A549 (cell line): ENCODE data around the gene HABP2.

Experiments used
- CEBPB ChIP-seq, 2 experiments: fragments of >200 bp in 1 of 2; sonication (Bioruptor Twin) in 1 of 2; formaldehyde crosslinking in 1 of 2; IDR thresholded peaks; 2 replicates each; pipeline ENCODE4 v1.6.1; 2012 to 2016
- CHD4 ChIP-seq: fragments of 200-600 bp; sonication (generic); IDR thresholded peaks from 2 replicates; pipeline ENCODE4 v1.6.1; 2016; ENCODE audit warnings: antibody characterized with exemption, mild to moderate bottlenecking, borderline replicate concordance
- EP300 ChIP-seq, 2 experiments: fragments of >200 bp; sonication (Bioruptor Twin); formaldehyde crosslinking; IDR thresholded peaks; 2 replicates in 1 of 2; 3 replicates in 1 of 2; pipeline ENCODE4 v1.6.1; 2016 to 2017
- MAFK ChIP-seq: fragments of 450-650 bp; IDR thresholded peaks from 2 replicates; pipeline ENCODE4 v1.6.1; 2014; ENCODE audit not compliant: partially characterized antibody
- MAZ ChIP-seq: fragments of 150-350 bp; IDR thresholded peaks from 2 replicates; pipeline ENCODE4 v1.6.1; 2014; ENCODE audit warnings: antibody characterized with exemption, low read depth, low read length, borderline replicate concordance
- POLR2A ChIP-seq: IDR thresholded peaks from 2 replicates; pipeline ENCODE4 v1.6.1; 2012; ENCODE audit warnings: mild to moderate bottlenecking, low read length
- RFX5 ChIP-seq: fragments of 450-650 bp; IDR thresholded peaks from 2 replicates; pipeline ENCODE4 v1.7.1; 2014; ENCODE audit warnings: antibody characterized with exemption, mild to moderate bottlenecking, moderate library complexity
- TF ChIP-seq, protein P1 (sequence below): fragments of >200 bp; sonication (Bioruptor Twin); formaldehyde crosslinking; IDR thresholded peaks from 3 replicates; pipeline ENCODE4 v1.5.1; 2016
- TF ChIP-seq, protein P2 (sequence below): fragments of >200 bp; sonication (Bioruptor Twin); formaldehyde crosslinking; IDR thresholded peaks from 3 replicates; pipeline ENCODE4 v1.6.1; 2016
- TF ChIP-seq, protein P3 (sequence below): IDR thresholded peaks from 2 replicates; pipeline ENCODE4 v1.6.1; 2012
- TF ChIP-seq, protein P4 (sequence below): fragments of 150-350 bp; IDR thresholded peaks from 2 replicates; pipeline ENCODE4 v1.6.1; 2014; ENCODE audit warnings: low read depth, mild to moderate bottlenecking, low read length

DNA sequence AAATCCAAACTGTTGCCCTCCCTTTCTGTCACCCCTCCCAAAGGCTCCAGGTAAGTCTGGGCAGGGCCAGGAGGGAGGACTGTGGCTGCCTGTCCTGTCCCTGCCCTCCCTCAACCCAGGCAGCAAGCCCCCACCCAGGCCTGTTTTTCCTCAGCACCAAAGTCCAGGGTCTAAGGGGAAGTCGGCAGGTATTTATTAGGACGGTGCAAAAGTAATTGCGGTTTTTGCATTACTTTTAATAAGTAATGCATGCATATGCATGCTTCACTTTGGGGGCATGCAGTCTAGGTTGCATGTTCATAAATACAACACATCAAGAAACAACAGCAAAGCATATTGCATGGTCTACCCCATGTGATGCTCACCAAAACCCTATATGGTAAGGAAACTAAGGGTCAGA is 15.2 kb upstream of the HABP2 start:
- TF ChIP-seq, protein P1, sequence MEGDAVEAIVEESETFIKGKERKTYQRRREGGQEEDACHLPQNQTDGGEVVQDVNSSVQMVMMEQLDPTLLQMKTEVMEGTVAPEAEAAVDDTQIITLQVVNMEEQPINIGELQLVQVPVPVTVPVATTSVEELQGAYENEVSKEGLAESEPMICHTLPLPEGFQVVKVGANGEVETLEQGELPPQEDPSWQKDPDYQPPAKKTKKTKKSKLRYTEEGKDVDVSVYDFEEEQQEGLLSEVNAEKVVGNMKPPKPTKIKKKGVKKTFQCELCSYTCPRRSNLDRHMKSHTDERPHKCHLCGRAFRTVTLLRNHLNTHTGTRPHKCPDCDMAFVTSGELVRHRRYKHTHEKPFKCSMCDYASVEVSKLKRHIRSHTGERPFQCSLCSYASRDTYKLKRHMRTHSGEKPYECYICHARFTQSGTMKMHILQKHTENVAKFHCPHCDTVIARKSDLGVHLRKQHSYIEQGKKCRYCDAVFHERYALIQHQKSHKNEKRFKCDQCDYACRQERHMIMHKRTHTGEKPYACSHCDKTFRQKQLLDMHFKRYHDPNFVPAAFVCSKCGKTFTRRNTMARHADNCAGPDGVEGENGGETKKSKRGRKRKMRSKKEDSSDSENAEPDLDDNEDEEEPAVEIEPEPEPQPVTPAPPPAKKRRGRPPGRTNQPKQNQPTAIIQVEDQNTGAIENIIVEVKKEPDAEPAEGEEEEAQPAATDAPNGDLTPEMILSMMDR = no peak
- no peak for TF ChIP-seq CHD4
- TF ChIP-seq EP300 (IDR thresholded peaks at IDR 0.05) = no peak
- TF ChIP-seq CEBPB (IDR thresholded peaks at IDR 0.05) = no peak
- TF ChIP-seq, protein P2, sequence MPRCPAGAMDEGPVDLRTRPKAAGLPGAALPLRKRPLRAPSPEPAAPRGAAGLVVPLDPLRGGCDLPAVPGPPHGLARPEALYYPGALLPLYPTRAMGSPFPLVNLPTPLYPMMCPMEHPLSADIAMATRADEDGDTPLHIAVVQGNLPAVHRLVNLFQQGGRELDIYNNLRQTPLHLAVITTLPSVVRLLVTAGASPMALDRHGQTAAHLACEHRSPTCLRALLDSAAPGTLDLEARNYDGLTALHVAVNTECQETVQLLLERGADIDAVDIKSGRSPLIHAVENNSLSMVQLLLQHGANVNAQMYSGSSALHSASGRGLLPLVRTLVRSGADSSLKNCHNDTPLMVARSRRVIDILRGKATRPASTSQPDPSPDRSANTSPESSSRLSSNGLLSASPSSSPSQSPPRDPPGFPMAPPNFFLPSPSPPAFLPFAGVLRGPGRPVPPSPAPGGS = no peak
- TF ChIP-seq, protein P3, sequence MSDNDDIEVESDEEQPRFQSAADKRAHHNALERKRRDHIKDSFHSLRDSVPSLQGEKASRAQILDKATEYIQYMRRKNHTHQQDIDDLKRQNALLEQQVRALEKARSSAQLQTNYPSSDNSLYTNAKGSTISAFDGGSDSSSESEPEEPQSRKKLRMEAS = no peak
- TF ChIP-seq, protein P4, sequence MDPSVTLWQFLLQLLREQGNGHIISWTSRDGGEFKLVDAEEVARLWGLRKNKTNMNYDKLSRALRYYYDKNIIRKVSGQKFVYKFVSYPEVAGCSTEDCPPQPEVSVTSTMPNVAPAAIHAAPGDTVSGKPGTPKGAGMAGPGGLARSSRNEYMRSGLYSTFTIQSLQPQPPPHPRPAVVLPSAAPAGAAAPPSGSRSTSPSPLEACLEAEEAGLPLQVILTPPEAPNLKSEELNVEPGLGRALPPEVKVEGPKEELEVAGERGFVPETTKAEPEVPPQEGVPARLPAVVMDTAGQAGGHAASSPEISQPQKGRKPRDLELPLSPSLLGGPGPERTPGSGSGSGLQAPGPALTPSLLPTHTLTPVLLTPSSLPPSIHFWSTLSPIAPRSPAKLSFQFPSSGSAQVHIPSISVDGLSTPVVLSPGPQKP = no peak
- no peak for TF ChIP-seq RFX5
- no peak for TF ChIP-seq POLR2A
- TF ChIP-seq MAZ = no peak
- no peak for TF ChIP-seq MAFK
